ENCODE data around the gene LRRTM4.

The LRRTM4 gene

GRCh38 chr2:77512507-77512906 lies 9.7 kb downstream of the LRRTM4 start:
- no peak for TF ChIP-seq ZNF274 (IDR thresholded peaks at IDR 0.05; ENCODE audit: low read depth, low read length)
- H3K4me3 ChIP-seq (ENCODE audit: low read length): no peak overlapping the region

DNA sequence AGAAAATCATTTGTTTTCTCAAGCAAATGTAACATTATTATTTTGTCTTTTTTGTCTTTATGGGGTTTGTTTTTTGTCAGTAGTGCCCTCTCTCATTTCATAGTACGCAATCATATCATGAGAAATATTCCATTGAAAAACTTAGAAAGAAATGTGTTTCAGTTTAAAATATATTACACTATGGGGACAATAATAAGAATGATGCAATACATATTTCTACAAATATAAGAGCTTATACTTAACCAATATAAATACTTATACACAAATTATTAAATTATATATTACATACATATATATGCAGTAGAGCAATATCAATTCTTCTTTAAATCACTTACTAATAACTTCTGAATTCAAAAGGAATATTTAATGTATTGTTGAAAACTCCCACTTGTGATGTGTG lies 13.7 kb downstream of the LRRTM4 start:
- TF ChIP-seq ZNF274 (IDR thresholded peaks at IDR 0.05; ENCODE audit: low read depth, low read length): no peak
- no peak overlapping the region for H3K4me3 ChIP-seq (ENCODE audit: low read length)

DNA sequence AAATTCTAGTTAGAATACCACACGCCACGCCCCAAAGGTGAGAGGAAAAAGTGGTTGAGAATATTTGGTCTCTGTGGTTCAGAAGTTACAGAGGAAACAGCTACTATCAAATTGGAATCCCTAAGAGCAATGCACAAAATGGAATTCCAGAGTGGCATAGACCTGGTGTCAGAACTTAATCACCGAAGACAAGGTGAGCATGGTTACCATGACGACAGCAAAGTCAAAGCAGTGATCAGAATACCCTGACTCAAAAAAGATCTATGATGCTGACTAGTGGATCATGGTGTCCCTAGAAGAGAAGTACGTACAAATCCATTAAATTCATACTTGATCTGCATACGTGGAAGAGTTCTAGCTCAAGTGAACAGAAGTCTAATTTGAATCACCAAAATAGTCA lies 14.5 kb downstream of the LRRTM4 start:
- TF ChIP-seq ZNF274 (IDR thresholded peaks at IDR 0.05; ENCODE audit: low read depth, low read length): no peak
- no peak overlapping the region for H3K4me3 ChIP-seq (ENCODE audit: low read length)

DNA sequence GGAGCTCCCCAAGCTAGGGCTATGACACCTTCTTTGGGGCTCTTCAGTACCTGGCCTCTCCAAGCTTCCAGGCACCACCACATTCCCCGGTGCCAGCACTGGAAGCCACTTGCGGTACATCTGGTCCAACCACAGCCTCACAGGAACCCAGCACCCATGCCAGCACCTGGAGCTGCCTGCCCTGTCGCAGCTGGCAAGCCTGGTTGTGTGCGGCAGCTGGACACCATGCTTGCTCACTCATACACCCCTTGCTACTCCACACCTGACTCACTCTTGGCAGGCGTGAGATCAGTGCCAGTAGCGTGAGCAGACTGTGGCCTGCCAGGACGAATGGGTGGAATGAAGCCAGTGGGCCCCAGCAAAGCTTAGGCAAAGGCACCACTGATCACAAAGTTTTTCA lies 34.0 kb downstream of the LRRTM4 start:
- no peak for TF ChIP-seq ZNF274 (IDR thresholded peaks at IDR 0.05; ENCODE audit: low read depth, low read length)
- no peak overlapping the region for H3K4me3 ChIP-seq (ENCODE audit: low read length)

GRCh38 chr2:77487074-77487803 lies 34.9 kb downstream of the LRRTM4 start:
- H3K4me3 ChIP-seq (ENCODE audit: low read length): no peak overlapping the region

DNA sequence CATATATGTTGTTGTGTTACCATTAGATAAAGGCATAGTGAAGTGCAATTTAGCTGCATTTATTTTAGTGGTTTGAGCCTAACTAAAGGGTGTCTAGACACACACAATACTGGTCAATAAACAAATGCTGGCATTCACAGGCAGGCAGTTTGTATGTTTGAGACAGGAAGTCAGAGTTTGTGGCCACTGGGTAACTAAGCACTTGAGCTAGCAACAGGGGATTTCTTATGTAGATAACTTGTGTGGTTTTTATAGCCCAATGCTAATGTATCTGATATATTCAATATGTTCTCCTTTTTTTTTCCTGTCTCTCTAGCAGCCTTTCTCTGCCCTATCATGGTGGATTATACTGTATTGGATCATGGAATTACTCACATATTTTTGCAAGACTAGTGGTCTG lies 38.1 kb downstream of the LRRTM4 start:
- TF ChIP-seq ZNF274 (IDR thresholded peaks at IDR 0.05; ENCODE audit: low read depth, low read length): no peak
- H3K4me3 ChIP-seq (ENCODE audit: low read length): no peak overlapping the region

More at GRCh38 chr2:77487074-77487803, 34.9 kb downstream of the LRRTM4 start:
- TF ChIP-seq ZNF274 (IDR thresholded peaks at IDR 0.05; ENCODE audit: low read depth, low read length): no peak

GRCh38 chr2:77479895-77480294 lies 42.3 kb downstream of the LRRTM4 start:
- no peak for TF ChIP-seq ZNF274 (IDR thresholded peaks at IDR 0.05; ENCODE audit: low read depth, low read length)
- H3K4me3 ChIP-seq (ENCODE audit: low read length): no peak overlapping the region

GRCh38 chr2:77479395-77479794 lies 42.8 kb downstream of the LRRTM4 start:
- TF ChIP-seq ZNF274 (IDR thresholded peaks at IDR 0.05; ENCODE audit: low read depth, low read length): no peak
- H3K4me3 ChIP-seq (ENCODE audit: low read length): no peak overlapping the region

DNA sequence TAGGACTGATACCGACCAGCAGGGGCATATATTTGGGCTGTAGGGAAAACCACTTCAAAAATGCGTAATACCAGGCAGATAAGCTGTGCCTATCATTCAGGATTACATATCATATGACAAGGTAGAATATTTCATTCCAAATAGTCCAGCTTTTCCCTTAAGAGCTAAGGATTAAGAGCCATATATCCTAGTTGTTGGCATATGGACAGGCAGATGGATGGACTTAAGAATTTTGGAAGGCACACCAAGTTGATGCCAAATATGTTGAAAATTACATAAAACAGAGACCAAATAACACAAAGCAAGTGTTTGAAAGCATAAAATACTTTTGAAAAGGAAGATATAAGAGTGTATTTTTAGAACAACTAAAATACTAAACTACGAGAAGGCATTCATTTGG lies 52.1 kb downstream of the LRRTM4 start:
- no peak overlapping the region for H3K4me3 ChIP-seq (ENCODE audit: low read length)
- TF ChIP-seq ZNF274 (IDR thresholded peaks at IDR 0.05; ENCODE audit: low read depth, low read length): no peak

GRCh38 chr2:77469106-77469505 lies 53.1 kb downstream of the LRRTM4 start:
- H3K4me3 ChIP-seq (ENCODE audit: low read length): no peak overlapping the region
- no peak for TF ChIP-seq ZNF274 (IDR thresholded peaks at IDR 0.05; ENCODE audit: low read depth, low read length)

DNA sequence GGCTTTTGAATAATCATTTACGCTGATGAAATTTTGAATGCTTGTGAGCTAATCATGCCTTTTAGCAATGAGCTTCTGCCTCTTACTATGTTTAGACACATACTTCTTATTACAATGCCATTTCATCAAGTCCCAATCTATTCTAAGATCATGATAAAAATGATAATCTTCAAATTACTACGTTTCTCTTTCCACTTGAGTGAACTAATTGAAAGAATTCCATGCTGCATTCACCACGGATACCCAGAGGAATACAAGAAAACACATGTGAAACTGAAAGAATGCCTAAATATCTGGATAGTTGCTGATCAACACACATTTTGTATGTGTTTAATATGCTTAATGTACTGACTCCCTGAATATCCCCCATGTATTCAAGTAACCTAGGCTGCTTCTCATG lies 62.3 kb downstream of the LRRTM4 start:
- no peak for TF ChIP-seq ZNF274 (IDR thresholded peaks at IDR 0.05; ENCODE audit: low read depth, low read length)
- H3K4me3 ChIP-seq (ENCODE audit: low read length): no peak overlapping the region

DNA sequence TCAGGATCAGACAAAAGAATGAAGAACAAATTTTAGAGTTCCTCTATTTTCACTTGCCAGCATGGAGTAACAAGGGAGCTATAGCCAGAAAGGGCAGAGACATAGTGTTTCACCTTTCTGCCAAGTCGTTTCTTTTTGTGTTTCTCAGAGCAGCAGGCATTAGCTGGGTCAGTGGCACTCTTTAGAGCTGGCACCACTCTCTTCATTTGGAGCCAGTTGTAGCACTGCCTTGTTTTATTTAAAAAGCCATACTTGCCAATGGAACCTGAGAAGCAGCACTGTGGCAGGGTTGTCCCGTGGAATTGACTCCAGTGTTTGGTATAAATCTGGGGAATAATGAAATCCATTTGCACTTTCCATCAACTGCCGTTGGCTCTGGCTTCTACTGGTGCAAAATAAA lies 64.0 kb downstream of the LRRTM4 start:
- H3K4me3 ChIP-seq (ENCODE audit: low read length): no peak overlapping the region
- TF ChIP-seq ZNF274 (IDR thresholded peaks at IDR 0.05; ENCODE audit: low read depth, low read length): no peak

DNA sequence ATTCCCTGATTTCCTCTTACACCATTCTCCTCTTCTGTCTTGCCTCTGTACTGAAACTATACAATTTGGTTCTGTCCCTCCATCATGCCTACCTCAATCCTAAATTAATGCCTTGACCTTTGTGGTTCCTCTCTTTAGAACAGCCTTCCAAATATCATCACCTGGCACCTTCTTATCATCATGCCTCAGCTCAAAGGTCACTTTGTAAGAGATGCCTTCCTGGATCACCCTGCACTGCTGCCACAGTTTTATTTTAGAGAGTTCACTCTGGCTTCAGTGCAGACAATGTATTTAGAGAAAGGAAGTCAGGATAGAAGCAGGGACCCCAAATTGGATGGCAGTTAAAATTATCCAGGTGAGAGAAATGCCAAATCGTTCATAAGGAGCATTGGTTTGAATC lies 64.5 kb downstream of the LRRTM4 start:
- H3K4me3 ChIP-seq (ENCODE audit: low read length): no peak overlapping the region
- TF ChIP-seq ZNF274 (IDR thresholded peaks at IDR 0.05; ENCODE audit: low read depth, low read length): no peak

DNA sequence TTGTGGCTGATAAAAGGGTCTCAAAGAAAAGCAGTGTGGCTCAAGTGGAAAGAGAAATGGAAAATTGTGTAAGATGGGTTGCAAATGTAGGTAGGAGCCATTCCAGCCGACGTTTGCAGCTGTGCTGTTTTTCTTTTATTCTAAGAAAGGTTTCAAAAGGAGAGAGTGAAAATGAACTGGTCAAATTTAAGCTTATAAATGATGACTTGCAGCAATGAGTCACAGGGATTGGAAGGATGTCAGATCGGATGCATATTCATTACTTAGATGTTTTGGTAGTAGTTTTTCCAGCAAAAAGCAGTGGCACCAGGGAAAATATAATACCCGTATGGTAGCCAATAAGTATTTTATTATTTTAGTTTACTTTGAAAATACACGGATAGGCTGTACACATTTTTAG lies 79.1 kb downstream of the LRRTM4 start:
- H3K4me3 ChIP-seq (ENCODE audit: low read length): no peak overlapping the region
- TF ChIP-seq ZNF274 (IDR thresholded peaks at IDR 0.05; ENCODE audit: low read depth, low read length): no peak

- no peak for TF ChIP-seq ZNF274 (IDR thresholded peaks at IDR 0.05; ENCODE audit: low read depth, low read length)
- H3K4me3 ChIP-seq (ENCODE audit: low read length): no peak overlapping the region
Measured at GRCh38 chr2:77434880-77435279, 87.3 kb downstream of the LRRTM4 start.

DNA sequence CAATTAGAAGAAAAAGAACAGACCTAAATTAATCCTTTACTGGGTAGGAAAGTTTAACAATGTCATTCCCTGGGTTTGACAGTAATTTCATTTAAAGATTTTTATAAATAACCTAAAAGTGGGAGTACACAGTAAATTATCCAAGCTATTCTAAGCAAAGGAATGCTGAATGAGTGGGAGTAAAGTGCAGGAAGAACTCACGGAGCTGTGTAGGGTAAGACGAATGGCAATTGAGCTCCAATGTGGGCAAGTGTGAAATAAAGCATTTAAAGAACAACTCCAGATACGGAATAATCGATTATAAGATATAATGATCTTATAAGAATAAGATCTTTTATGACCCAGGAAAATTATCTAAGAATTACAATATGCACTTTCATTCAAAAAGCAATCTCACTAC lies 93.2 kb downstream of the LRRTM4 start:
- TF ChIP-seq ZNF274 (IDR thresholded peaks at IDR 0.05; ENCODE audit: low read depth, low read length): no peak

More for the DNA sequence above, 93.2 kb downstream of the LRRTM4 start:
- H3K4me3 ChIP-seq (ENCODE audit: low read length): no peak overlapping the region
